WTC11 (cell line): Measurements from ENCODE around the gene RBSN. TPM values are rescaled to one million over a fixed set of nuclear protein-coding genes. Genes with fewer than 3 reads are reported as not detected.

ENCODE experiments used
- AR ChIP-seq: fragments of 250-450 bp; sonication (Bioruptor Pico); IDR thresholded peaks from 2 replicates; pipeline ENCODE4 v1.9.0; 2021; ENCODE audit warnings: mild to moderate bottlenecking
- ARID4B ChIP-seq: sonication (generic); formaldehyde crosslinking; IDR thresholded peaks from 2 replicates; pipeline ENCODE4 v1.8.0; 2023; ENCODE audit warnings: missing genetic modification reagents, mild to moderate bottlenecking, borderline replicate concordance
- ELF4 ChIP-seq: sonication (generic); formaldehyde crosslinking; IDR thresholded peaks from 2 replicates; pipeline ENCODE4 v1.8.1; 2022; ENCODE audit warnings: low read depth, mild to moderate bottlenecking, moderate library complexity, missing genetic modification reagents
- ESRRA ChIP-seq: sonication (generic); formaldehyde crosslinking; IDR thresholded peaks from 2 replicates; pipeline ENCODE4 v1.8.1; 2022; ENCODE audit warnings: mild to moderate bottlenecking, missing genetic modification reagents, borderline replicate concordance
- FOXJ3 ChIP-seq: sonication (generic); formaldehyde crosslinking; IDR thresholded peaks from 2 replicates; pipeline ENCODE4 v1.9.0; 2021; ENCODE audit warnings: missing genetic modification reagents, mild to moderate bottlenecking, borderline replicate concordance
- FOXP1 ChIP-seq: sonication (generic); formaldehyde crosslinking; IDR thresholded peaks from 2 replicates; pipeline ENCODE4 v1.8.0; 2022; ENCODE audit warnings: missing genetic modification reagents, mild to moderate bottlenecking, moderate library complexity, borderline replicate concordance
- GRHL2 ChIP-seq: fragments of 250-450 bp; sonication (Bioruptor Pico); IDR thresholded peaks from 2 replicates; pipeline ENCODE4 v1.8.0; 2022; ENCODE audit warnings: mild to moderate bottlenecking, moderate library complexity; ENCODE audit not compliant: insufficient replicate concordance, severe bottlenecking
- IRF2 ChIP-seq: sonication (generic); formaldehyde crosslinking; IDR thresholded peaks from 2 replicates; pipeline ENCODE4 v1.8.0; 2022; ENCODE audit warnings: low read depth, missing genetic modification reagents, borderline replicate concordance
- JUN ChIP-seq: sonication (generic); formaldehyde crosslinking; IDR thresholded peaks from 2 replicates; pipeline ENCODE4 v1.8.0; 2023; ENCODE audit warnings: mild to moderate bottlenecking, missing genetic modification reagents
- NFYB ChIP-seq: sonication (generic); formaldehyde crosslinking; conservative IDR thresholded peaks from 2 replicates; pipeline ENCODE4 v1.8.0; 2022; ENCODE audit warnings: low read depth, missing genetic modification reagents
- NR2C2 ChIP-seq: sonication (generic); formaldehyde crosslinking; IDR thresholded peaks from 2 replicates; pipeline ENCODE4 v1.8.0; 2022; ENCODE audit warnings: mild to moderate bottlenecking, missing genetic modification reagents
- PREB ChIP-seq: sonication (generic); formaldehyde crosslinking; IDR thresholded peaks from 2 replicates; pipeline ENCODE4 v1.8.1; 2022; ENCODE audit warnings: mild to moderate bottlenecking, missing genetic modification reagents, moderate library complexity, borderline replicate concordance
- PRRX2 ChIP-seq: fragments of 250-450 bp; sonication (Bioruptor Pico); IDR thresholded peaks from 2 replicates; pipeline ENCODE4 v1.8.0; 2021; ENCODE audit warnings: mild to moderate bottlenecking
- RORB ChIP-seq: fragments of 250-450 bp; sonication (Bioruptor Pico); IDR thresholded peaks from 2 replicates; pipeline ENCODE4 v1.9.0; 2021; ENCODE audit warnings: mild to moderate bottlenecking
- SMAD3 ChIP-seq: sonication (generic); formaldehyde crosslinking; IDR thresholded peaks from 2 replicates; pipeline ENCODE4 v1.8.0; 2022; ENCODE audit warnings: missing genetic modification reagents, mild to moderate bottlenecking, borderline replicate concordance
- SMAD4 ChIP-seq: sonication (generic); formaldehyde crosslinking; IDR thresholded peaks from 2 replicates; pipeline ENCODE4 v1.8.0; 2022; ENCODE audit warnings: mild to moderate bottlenecking, missing genetic modification reagents
- TEAD1 ChIP-seq: sonication (generic); formaldehyde crosslinking; IDR thresholded peaks from 2 replicates; pipeline ENCODE4 v1.8.0; 2022; ENCODE audit warnings: mild to moderate bottlenecking, missing genetic modification reagents
- ZNF263 ChIP-seq: sonication (generic); formaldehyde crosslinking; IDR thresholded peaks from 2 replicates; pipeline ENCODE4 v1.8.1; 2022; ENCODE audit warnings: low read depth, mild to moderate bottlenecking, moderate library complexity, missing genetic modification reagents
- ZNF396 ChIP-seq: fragments of 250-450 bp; sonication (Bioruptor Pico); IDR thresholded peaks from 2 replicates; pipeline ENCODE4 v1.8.0; 2021; ENCODE audit warnings: mild to moderate bottlenecking, moderate library complexity, borderline replicate concordance
- ZNF423 ChIP-seq: fragments of 250-450 bp; sonication (Bioruptor Pico); IDR thresholded peaks from 2 replicates; pipeline ENCODE4 v2.1.2; 2022; ENCODE audit warnings: mild to moderate bottlenecking, moderate library complexity
- total RNA-seq: library from RNA; stranded (reverse); gene quantifications from 3 replicates; pipeline ENCODE4 v1.2.3, GENCODE V29; 2021
- TF ChIP-seq, protein P1 (sequence below): fragments of 200-600 bp; IDR thresholded peaks from 2 replicates; pipeline ENCODE4 v1.8.0; 2022; ENCODE audit warnings: antibody characterized with exemption
- TF ChIP-seq, protein P2 (sequence below): sonication (generic); formaldehyde crosslinking; IDR thresholded peaks from 2 replicates; pipeline ENCODE4 v1.8.0; 2022; ENCODE audit warnings: missing genetic modification reagents
- TF ChIP-seq, protein P3 (sequence below): sonication (generic); formaldehyde crosslinking; IDR thresholded peaks from 2 replicates; pipeline ENCODE4 v1.8.1; 2022; ENCODE audit warnings: low read depth, missing genetic modification reagents, borderline replicate concordance

The RBSN gene
- total RNA-seq, 1 experiment from 2014 or later = 24.2 TPM

GRCh38 chr3:15098503-15099363 is at the start of gene RBSN (continued):
- TF ChIP-seq ARID4B (CRISPR knock-in tag) (0 out of 2 replicates have a peak, but pooled peaks have one; percentile 74), FOXP1 (CRISPR knock-in tag) (peak; percentile 89), AR (CRISPR knock-in tag) (no peak), ZNF396 (no peak), IRF2 (CRISPR knock-in tag) (no peak), GRHL2 (CRISPR knock-in tag) (no peak), TEAD1 (CRISPR knock-in tag) (no peak; the same call in 1 of the 2 replicates), SMAD4 (0 out of 2 replicates have a peak, but pooled peaks have one; percentile 20), PREB (CRISPR knock-in tag) (no peak), RORB (CRISPR knock-in tag) (no peak), NFYB (CRISPR knock-in tag) (no peak), FOXJ3 (CRISPR knock-in tag) (no peak), PRRX2 (CRISPR knock-in tag) (no peak), ESRRA (CRISPR knock-in tag) (no peak), ELF4 (CRISPR knock-in tag) (no peak), ZNF263 (CRISPR knock-in tag) (no peak), SMAD3 (CRISPR knock-in tag) (peak; percentile 71; the same call in 1 of the 2 replicates), ZNF423 (CRISPR knock-in tag) (no peak), JUN (CRISPR knock-in tag) (no peak), NR2C2 (CRISPR knock-in tag) (no peak)
- TF ChIP-seq, protein P1, sequence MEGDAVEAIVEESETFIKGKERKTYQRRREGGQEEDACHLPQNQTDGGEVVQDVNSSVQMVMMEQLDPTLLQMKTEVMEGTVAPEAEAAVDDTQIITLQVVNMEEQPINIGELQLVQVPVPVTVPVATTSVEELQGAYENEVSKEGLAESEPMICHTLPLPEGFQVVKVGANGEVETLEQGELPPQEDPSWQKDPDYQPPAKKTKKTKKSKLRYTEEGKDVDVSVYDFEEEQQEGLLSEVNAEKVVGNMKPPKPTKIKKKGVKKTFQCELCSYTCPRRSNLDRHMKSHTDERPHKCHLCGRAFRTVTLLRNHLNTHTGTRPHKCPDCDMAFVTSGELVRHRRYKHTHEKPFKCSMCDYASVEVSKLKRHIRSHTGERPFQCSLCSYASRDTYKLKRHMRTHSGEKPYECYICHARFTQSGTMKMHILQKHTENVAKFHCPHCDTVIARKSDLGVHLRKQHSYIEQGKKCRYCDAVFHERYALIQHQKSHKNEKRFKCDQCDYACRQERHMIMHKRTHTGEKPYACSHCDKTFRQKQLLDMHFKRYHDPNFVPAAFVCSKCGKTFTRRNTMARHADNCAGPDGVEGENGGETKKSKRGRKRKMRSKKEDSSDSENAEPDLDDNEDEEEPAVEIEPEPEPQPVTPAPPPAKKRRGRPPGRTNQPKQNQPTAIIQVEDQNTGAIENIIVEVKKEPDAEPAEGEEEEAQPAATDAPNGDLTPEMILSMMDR = no peak
- TF ChIP-seq, protein P2, sequence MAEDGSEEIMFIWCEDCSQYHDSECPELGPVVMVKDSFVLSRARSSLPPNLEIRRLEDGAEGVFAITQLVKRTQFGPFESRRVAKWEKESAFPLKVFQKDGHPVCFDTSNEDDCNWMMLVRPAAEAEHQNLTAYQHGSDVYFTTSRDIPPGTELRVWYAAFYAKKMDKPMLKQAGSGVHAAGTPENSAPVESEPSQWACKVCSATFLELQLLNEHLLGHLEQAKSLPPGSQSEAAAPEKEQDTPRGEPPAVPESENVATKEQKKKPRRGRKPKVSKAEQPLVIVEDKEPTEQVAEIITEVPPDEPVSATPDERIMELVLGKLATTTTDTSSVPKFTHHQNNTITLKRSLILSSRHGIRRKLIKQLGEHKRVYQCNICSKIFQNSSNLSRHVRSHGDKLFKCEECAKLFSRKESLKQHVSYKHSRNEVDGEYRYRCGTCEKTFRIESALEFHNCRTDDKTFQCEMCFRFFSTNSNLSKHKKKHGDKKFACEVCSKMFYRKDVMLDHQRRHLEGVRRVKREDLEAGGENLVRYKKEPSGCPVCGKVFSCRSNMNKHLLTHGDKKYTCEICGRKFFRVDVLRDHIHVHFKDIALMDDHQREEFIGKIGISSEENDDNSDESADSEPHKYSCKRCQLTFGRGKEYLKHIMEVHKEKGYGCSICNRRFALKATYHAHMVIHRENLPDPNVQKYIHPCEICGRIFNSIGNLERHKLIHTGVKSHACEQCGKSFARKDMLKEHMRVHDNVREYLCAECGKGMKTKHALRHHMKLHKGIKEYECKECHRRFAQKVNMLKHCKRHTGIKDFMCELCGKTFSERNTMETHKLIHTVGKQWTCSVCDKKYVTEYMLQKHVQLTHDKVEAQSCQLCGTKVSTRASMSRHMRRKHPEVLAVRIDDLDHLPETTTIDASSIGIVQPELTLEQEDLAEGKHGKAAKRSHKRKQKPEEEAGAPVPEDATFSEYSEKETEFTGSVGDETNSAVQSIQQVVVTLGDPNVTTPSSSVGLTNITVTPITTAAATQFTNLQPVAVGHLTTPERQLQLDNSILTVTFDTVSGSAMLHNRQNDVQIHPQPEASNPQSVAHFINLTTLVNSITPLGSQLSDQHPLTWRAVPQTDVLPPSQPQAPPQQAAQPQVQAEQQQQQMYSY (CRISPR knock-in tag) = no peak
- TF ChIP-seq, protein P3, sequence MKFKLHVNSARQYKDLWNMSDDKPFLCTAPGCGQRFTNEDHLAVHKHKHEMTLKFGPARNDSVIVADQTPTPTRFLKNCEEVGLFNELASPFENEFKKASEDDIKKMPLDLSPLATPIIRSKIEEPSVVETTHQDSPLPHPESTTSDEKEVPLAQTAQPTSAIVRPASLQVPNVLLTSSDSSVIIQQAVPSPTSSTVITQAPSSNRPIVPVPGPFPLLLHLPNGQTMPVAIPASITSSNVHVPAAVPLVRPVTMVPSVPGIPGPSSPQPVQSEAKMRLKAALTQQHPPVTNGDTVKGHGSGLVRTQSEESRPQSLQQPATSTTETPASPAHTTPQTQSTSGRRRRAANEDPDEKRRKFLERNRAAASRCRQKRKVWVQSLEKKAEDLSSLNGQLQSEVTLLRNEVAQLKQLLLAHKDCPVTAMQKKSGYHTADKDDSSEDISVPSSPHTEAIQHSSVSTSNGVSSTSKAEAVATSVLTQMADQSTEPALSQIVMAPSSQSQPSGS (CRISPR knock-in tag) = no peak
